Tibial nerve (tissue), 4 donors: Measurements from ENCODE around the gene JMJD1C.

Experiments used
- CTCF ChIP-seq, 5 experiments: fragments of 200-600 bp in 3 of 5; fragments of 450-650 bp in 2 of 5; sonication (generic) in 3 of 5; IDR thresholded peaks; one replicate each; pipeline ENCODE4 v1.5.1; 2016 to 2019; ENCODE audit warnings: antibody characterized with exemption in 5 of 5, mild to moderate bottlenecking in 3 of 5, moderate library complexity in 2 of 5
- EP300 ChIP-seq, 2 donors: sonication (generic); formaldehyde crosslinking; IDR thresholded peaks; one replicate each; pipeline ENCODE4 v1.6.1; 2017; ENCODE audit warnings: antibody characterized with exemption in 2 of 2, mild to moderate bottlenecking in 1 of 2
- POLR2A ChIP-seq, 2 donors: fragments of 450-650 bp; IDR thresholded peaks; one replicate each; pipeline ENCODE4 v1.6.1; 2017; ENCODE audit warnings: antibody characterized with exemption in 2 of 2, mild to moderate bottlenecking in 2 of 2, moderate library complexity in 2 of 2

DNA sequence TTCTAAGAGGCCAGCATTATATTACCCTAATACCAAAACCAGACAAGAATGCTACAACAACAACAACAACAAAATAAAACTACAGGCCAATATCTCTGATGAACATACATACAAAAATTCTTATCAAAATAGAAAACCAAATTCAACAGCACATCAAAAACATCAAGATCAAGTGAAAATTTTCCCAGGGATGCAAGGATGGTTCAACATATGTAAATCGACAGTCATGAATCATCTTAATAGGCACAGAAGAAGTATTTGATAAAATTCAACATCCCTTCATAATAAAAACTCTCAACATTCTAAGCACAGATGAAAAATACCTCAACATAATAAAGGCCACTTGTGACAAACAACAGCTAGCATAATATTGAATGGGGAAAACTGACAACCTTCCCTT lies 75.3 kb downstream of the JMJD1C start:
- TF ChIP-seq CTCF (IDR thresholded peaks at IDR 0.05) (no peak), POLR2A (IDR thresholded peaks at IDR 0.05) (no peak), EP300 (IDR thresholded peaks at IDR 0.05) (no peak)
